Kidney epithelial cell (primary cell): ENCODE data around the gene FREM1. TPM values are rescaled to one million over a fixed set of nuclear protein-coding genes. Genes with fewer than 3 reads are reported as not detected.

ENCODE experiments used
- DNase-seq: peaks from one replicate; pipeline ENCODE4 v3.0.0-alpha.2; 2010; ENCODE audit warnings: low read depth
- H3K27me3 ChIP-seq: 2 replicates; pipeline ENCODE4 v1.6.0; 2011; ENCODE audit warnings: low read length; ENCODE audit not compliant: control insufficient read depth, insufficient read depth
- H3K36me3 ChIP-seq: 2 replicates; pipeline ENCODE4 v1.5.1; 2011; ENCODE audit warnings: low read length; ENCODE audit not compliant: control insufficient read depth, insufficient read depth
- H3K4me3 ChIP-seq: 2 replicates; pipeline ENCODE4 v1.5.1; 2011; ENCODE audit warnings: low read depth, mild to moderate bottlenecking, control low read depth, low read length
- CTCF ChIP-seq: IDR thresholded peaks from 2 replicates; pipeline ENCODE4 v1.5.1; 2011; ENCODE audit warnings: mild to moderate bottlenecking, moderate library complexity, low read length, control low read depth, inconsistent platforms; ENCODE audit not compliant: insufficient read depth, poor library complexity, severe bottlenecking
- total RNA-seq: library from RNA; depleted of rRNA; stranded (reverse); fragments of >200 nt; gene quantifications from 2 replicates; pipeline ENCODE4 v1.2.3, GENCODE V29; 2015

The FREM1 gene
- total RNA-seq, 1 donor from 2014 or later, result 1.0 TPM

GRCh38 chr9:14750821-14751220 lies 159.4 kb downstream of the FREM1 start:
- Histone ChIP-seq H3K4me3 (no peak overlapping the region), H3K27me3 (no peaks in the 10 kb centered on the region), H3K36me3 (no peaks in the 10 kb centered on the region)
- DNase-seq, result no peak
- TF ChIP-seq CTCF, result no peak

GRCh38 chr9:14749741-14750211 lies 160.5 kb downstream of the FREM1 start:
- no peak for TF ChIP-seq CTCF
- Histone ChIP-seq H3K27me3 (no peaks in the 10 kb centered on the region), H3K4me3 (no peak overlapping the region), H3K36me3 (no peaks in the 10 kb centered on the region)
- no peak for DNase-seq

- H3K36me3 ChIP-seq, result no peaks in the 10 kb centered on the region
- no peak for DNase-seq
- no peak overlapping the region for H3K4me3 ChIP-seq
- no peak for TF ChIP-seq CTCF
- no peaks in the 10 kb centered on the region for H3K27me3 ChIP-seq
These were observed 161.9 kb downstream of the FREM1 start for GRCh38 chr9:14748373-14748772.

GRCh38 chr9:14747111-14747510 lies 163.1 kb downstream of the FREM1 start:
- DNase-seq, result no peak
- no peak for TF ChIP-seq CTCF
- no peaks in the 10 kb centered on the region for H3K36me3 ChIP-seq
- no peaks in the 10 kb centered on the region for H3K27me3 ChIP-seq
- no peak overlapping the region for H3K4me3 ChIP-seq

- Histone ChIP-seq H3K27me3 (no peaks in the 10 kb centered on the region), H3K36me3 (no peaks in the 10 kb centered on the region), H3K4me3 (no peak overlapping the region)
- no peak for TF ChIP-seq CTCF
- no peak for DNase-seq
These were observed 163.6 kb downstream of the FREM1 start for GRCh38 chr9:14746626-14747025.

- Histone ChIP-seq H3K4me3 (no peak overlapping the region), H3K36me3 (no peaks in the 10 kb centered on the region), H3K27me3 (no peaks in the 10 kb centered on the region)
- no peak for DNase-seq
- TF ChIP-seq CTCF, result no peak
These were observed 165.5 kb downstream of the FREM1 start for GRCh38 chr9:14744768-14745167.
